Body of pancreas (tissue), 4 donors: Measurements from ENCODE around the gene TXNDC2.

Experiments
- CTCF ChIP-seq, 7 experiments: fragments of 450-650 bp in 4 of 7; fragments of 200-600 bp in 3 of 7; sonication (generic) in 3 of 7; IDR thresholded peaks; one replicate each; pipeline ENCODE4 v1.5.1; 2016 to 2019; ENCODE audit warnings: antibody characterized with exemption in 7 of 7
- POLR2A ChIP-seq, 3 donors: fragments of 450-650 bp; IDR thresholded peaks; one replicate each; pipeline ENCODE4 v1.6.1; 2016; ENCODE audit warnings: antibody characterized with exemption in 3 of 3, mild to moderate bottlenecking in 2 of 3

GRCh38 chr18:9898792-9899549, 13.2 kb downstream of the TXNDC2 start:
- TF ChIP-seq CTCF (IDR thresholded peaks at IDR 0.05) (no peak), POLR2A (IDR thresholded peaks at IDR 0.05) (no peak)
